Ovary (tissue), 9 donors: ENCODE measurements around the gene ZNF827. TPM values are rescaled to one million over a fixed set of nuclear protein-coding genes. Genes with fewer than 3 reads are reported as not detected.

Source experiments
- DNase-seq, 5 donors: peaks; one replicate each; pipeline ENCODE4 v3.0.0-alpha.2; 2019 to 2020
- H3K27ac ChIP-seq, 2 donors: fragments of 200-600 bp; one replicate each; pipeline versions ENCODE4 v1.5.1 to v1.8.0; 2019 to 2022
- H3K27me3 ChIP-seq: fragments of 200-600 bp; one replicate; pipeline ENCODE4 v1.8.0; 2022
- H3K36me3 ChIP-seq: fragments of 200-600 bp; sonication (generic); one replicate; pipeline ENCODE4 v1.5.1; 2019
- H3K4me1 ChIP-seq: one replicate; pipeline ENCODE4 v1.8.1; 2013; ENCODE audit warnings: mild to moderate bottlenecking, moderate library complexity; ENCODE audit not compliant: insufficient read depth
- H3K4me3 ChIP-seq: fragments of 200-600 bp; sonication (generic); one replicate; pipeline ENCODE4 v1.5.1; 2017
- H3K9me3 ChIP-seq, 2 donors: fragments of 200-600 bp in 1 of 2; sonication (generic) in 1 of 2; one replicate each; pipeline versions ENCODE4 v1.5.1 to v1.8.1; 2013 to 2019; ENCODE audit warnings: mild to moderate bottlenecking in 1 of 2, moderate library complexity in 1 of 2
- EP300 ChIP-seq: sonication (generic); formaldehyde crosslinking; IDR thresholded peaks from one replicate; pipeline ENCODE4 v1.6.1; 2017; ENCODE audit warnings: antibody characterized with exemption
- POLR2A ChIP-seq: fragments of 450-650 bp; IDR thresholded peaks from one replicate; pipeline ENCODE4 v1.6.1; 2017; ENCODE audit warnings: antibody characterized with exemption, mild to moderate bottlenecking, moderate library complexity
- WGBS, 3 donors: extraction: QIAGEN DNeasy Blood & Tissue Kit in 1 of 3; methylation state at CpG; one replicate each; pipeline versions ENCODE4 v1.1.5 to v1.1.7; 2013 to 2017; 5-methylcytosine and 5-hydroxymethylcytosine counted together
- intact Hi-C, 4 donors: fragments of 100-400 bp; cut with DNase I; formaldehyde crosslinking; loops; one replicate each; pipeline versions ENCODE4 v1.11.0 to v1.15.1; 2022 to 2023
- polyA plus RNA-seq, 2 donors: library from polyadenylated mRNA; stranded (reverse); fragments of 200-250 nt in 1 of 2; fragments of 350-450 nt in 1 of 2; fragmentation: Illumina TruSeq in 1 of 2; extraction: RNeasy Lipid Tissue Mini Kit (QIAGEN cat#74804) in 1 of 2; gene quantifications; one replicate each; pipeline ENCODE4 v1.2.3, GENCODE V29; 2013 to 2014
- total RNA-seq, 7 donors: library from RNA; depleted of rRNA in 2 of 7; stranded (reverse); fragments of >200 nt in 2 of 7; fragmentation: NEBNext Ultra II Directional in 3 of 7; extraction: Animal tissue kit (Norgen Biotek cat#: 25700) in 3 of 7; gene quantifications; one replicate each; pipeline versions ENCODE4 v1.1.0 to v1.2.4, GENCODE V29; 2016 to 2023
- TF ChIP-seq, protein P1 (sequence below), 3 donors: fragments of 450-650 bp in 2 of 3; fragments of 200-600 bp in 1 of 3; IDR thresholded peaks; one replicate each; pipeline versions ENCODE4 v1.5.1 to v1.8.0; 2016 to 2022; ENCODE audit warnings: antibody characterized with exemption in 3 of 3, mild to moderate bottlenecking in 1 of 3
- donor health status: DM: no; HTN: no; CAD: no; lungs with moderate emphysema.
- donor health status: DM: no; HTN: no; CAD: no.
- donor health status: Bipolar disorder and iron deficiency.
- donor health status: DM: yes; HTN: yes; CAD: no.
- donor health status: DM: no; HTN: no; CAD: no.
- donor health status: DM: yes; HTN: yes; CAD: no.

Gene ZNF827
- total and polyA plus RNA-seq, 9 donors = 7.8 to 36.0 (median 20.0) TPM

GRCh38 chr4:145886871-145887240 lies 51.8 kb downstream of the ZNF827 start:
- intact Hi-C loops = loop anchor here in 1 of 4 donors (10.0 kb wide), 1 partner anchor 48 kb away; the partner anchor contains the start of gene ZNF827
- peaks cover 9% of the 10 kb centered on the region for H3K4me1 ChIP-seq
- H3K36me3 ChIP-seq = no peaks in the 10 kb centered on the region
- TF ChIP-seq EP300 = no peak
- TF ChIP-seq, protein P1, sequence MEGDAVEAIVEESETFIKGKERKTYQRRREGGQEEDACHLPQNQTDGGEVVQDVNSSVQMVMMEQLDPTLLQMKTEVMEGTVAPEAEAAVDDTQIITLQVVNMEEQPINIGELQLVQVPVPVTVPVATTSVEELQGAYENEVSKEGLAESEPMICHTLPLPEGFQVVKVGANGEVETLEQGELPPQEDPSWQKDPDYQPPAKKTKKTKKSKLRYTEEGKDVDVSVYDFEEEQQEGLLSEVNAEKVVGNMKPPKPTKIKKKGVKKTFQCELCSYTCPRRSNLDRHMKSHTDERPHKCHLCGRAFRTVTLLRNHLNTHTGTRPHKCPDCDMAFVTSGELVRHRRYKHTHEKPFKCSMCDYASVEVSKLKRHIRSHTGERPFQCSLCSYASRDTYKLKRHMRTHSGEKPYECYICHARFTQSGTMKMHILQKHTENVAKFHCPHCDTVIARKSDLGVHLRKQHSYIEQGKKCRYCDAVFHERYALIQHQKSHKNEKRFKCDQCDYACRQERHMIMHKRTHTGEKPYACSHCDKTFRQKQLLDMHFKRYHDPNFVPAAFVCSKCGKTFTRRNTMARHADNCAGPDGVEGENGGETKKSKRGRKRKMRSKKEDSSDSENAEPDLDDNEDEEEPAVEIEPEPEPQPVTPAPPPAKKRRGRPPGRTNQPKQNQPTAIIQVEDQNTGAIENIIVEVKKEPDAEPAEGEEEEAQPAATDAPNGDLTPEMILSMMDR (IDR thresholded peaks at IDR 0.05) = no peak
- TF ChIP-seq POLR2A = no peak
- no peak for DNase-seq
- no peaks in the 10 kb centered on the region for H3K27me3 ChIP-seq
- no peak overlapping the region for H3K4me3 ChIP-seq
- H3K9me3 ChIP-seq = no peaks in the 10 kb centered on the region
- H3K27ac ChIP-seq = no peak overlapping the region

- 90 to 97% (median 94%) methylated on average over 9 of the region's 9 CpGs for WGBS, 3 donors
- Histone ChIP-seq H3K9me3 (no peaks in the 10 kb centered on the region), H3K27ac (no peak overlapping the region), H3K4me3 (no peak overlapping the region), H3K36me3 (no peaks in the 10 kb centered on the region), H3K4me1 (peaks cover 16% of the 10 kb centered on the region), H3K27me3 (no peaks in the 10 kb centered on the region)
- TF ChIP-seq POLR2A (no peak), EP300 (no peak)
- TF ChIP-seq, protein P1 (IDR thresholded peaks at IDR 0.05) = no peak
- intact Hi-C loops = loop anchor here in 1 of 4 donors (10.0 kb wide), 1 partner anchor 49 kb away; the partner anchor contains the start of gene ZNF827
- DNase-seq = no peak
Observed at GRCh38 chr4:145885666-145886065, 53.0 kb downstream of the ZNF827 start.

DNA sequence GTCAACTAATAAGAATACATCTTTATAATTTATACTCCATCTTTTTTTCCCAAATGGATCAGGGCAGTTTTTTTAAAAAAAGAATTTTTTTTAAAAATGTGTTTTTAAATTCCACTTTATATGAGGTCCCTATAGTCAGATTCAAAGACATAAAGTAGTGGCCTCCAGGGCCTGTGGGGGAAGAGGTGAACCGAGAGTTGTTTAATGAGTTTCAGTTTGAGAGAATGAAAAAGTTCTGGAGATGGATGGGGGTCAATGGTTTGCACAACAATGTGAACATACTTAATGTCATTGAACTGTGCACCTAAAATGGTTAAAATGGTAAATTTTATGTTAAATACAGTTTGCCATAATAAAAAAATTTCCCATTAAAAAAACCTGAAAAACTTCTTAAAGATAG lies 53.8 kb downstream of the ZNF827 start:
- H3K36me3 ChIP-seq = no peaks in the 10 kb centered on the region
- no peaks in the 10 kb centered on the region for H3K27me3 ChIP-seq
- intact Hi-C loops = loop anchor here in 2 of 4 donors (5.0 to 10.0 kb wide), 2 partner anchors 50 to 53 kb away; partner anchors contain the start of gene ZNF827 (in 2 of the 2)
- H3K4me1 ChIP-seq = peaks cover 19% of the 10 kb centered on the region
- DNase-seq = no peak
- no peak overlapping the region for H3K4me3 ChIP-seq
- no peak overlapping the region for H3K27ac ChIP-seq
- TF ChIP-seq, protein P1 (IDR thresholded peaks at IDR 0.05) = no peak
- no peak for TF ChIP-seq EP300
- no peak for TF ChIP-seq POLR2A
- 95 to 100% (median 97%) methylated on average over 1 of the region's 1 CpG for WGBS, 3 donors
- H3K9me3 ChIP-seq = no peaks in the 10 kb centered on the region

DNA sequence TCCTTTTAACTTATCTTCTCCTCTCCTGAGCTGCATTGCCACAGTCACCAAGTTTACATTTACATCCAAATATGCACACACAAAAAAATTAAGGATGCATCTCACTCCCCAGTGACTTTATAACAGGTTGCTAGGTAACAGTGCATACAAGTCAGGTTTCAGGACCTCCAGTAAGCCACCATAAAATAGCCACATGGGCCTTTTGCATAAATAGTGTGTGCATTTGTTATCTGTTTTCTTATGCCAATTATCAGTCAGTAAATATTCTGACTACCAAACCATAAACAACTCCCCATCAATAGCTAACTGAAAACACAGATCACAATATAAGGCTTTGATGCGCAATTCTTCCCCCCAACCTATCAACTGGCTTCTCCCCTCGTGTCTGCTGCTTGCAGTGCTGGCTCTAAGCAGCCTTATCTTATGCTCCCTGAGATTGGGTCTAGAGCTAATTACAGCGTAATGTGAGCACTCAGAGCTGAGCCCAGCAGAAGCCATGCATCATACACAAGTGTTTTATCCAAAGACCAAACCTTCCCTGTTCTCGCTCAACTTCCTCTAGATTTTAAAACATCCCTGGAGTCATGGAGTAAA lies 55.4 kb downstream of the ZNF827 start:
- Histone ChIP-seq H3K27ac (no peak overlapping the region), H3K4me1 (peaks cover 26% of the 10 kb centered on the region), H3K4me3 (no peak overlapping the region), H3K9me3 (no peaks in the 10 kb centered on the region), H3K36me3 (no peaks in the 10 kb centered on the region), H3K27me3 (no peaks in the 10 kb centered on the region)
- intact Hi-C loops = loop anchor here in 2 of 4 donors (5.0 to 10.0 kb wide), 2 partner anchors 52 to 54 kb away; partner anchors contain the start of gene ZNF827 (in 2 of the 2)
- WGBS, 3 donors = 90 to 95% (median 92%) methylated on average over 4 of the region's 4 CpGs
- no peak for DNase-seq
- TF ChIP-seq EP300 = no peak
- TF ChIP-seq, protein P1 (IDR thresholded peaks at IDR 0.05) = no peak
- TF ChIP-seq POLR2A = no peak
